H1 (cell line): ENCODE measurements around the gene ZNF541. TPM values are rescaled to one million over a fixed set of nuclear protein-coding genes. Genes with fewer than 3 reads are reported as not detected.
A peak's percentile ranks its signal among the peaks of the same experiment; 100 is the strongest.
"Not testable (repeated sequence)": the region's sequence is repeated elsewhere in the genome, so short reads cannot be mapped to it uniquely, and the experiment has no call there.

Source experiments
- CTCF ChIA-PET: fragments of 300-600 bp; sonication (Branson Sonifier 250); formaldehyde crosslinking; loops from one replicate; lab custom pipeline; 2021; ENCODE audit not compliant: partially characterized antibody; lab: Charles Lee
- POLR2A ChIA-PET: fragments of 300-600 bp; sonication (Branson Sonifier 250); formaldehyde crosslinking; loops from one replicate; lab custom pipeline; 2021; ENCODE audit warnings: inconsistent platforms; ENCODE audit not compliant: partially characterized antibody; lab: Charles Lee
- DNase-seq, 2 experiments: peaks; one replicate each; pipeline versions ENCODE4 v3.0.0 to v3.0.0-alpha.2; 2010 to 2022; ENCODE audit warnings: low spot score in 2 of 2, low read depth in 1 of 2, mixed read lengths in 1 of 2
- FAIRE-seq: peaks from 2 replicates; lab custom pipeline; 2011; peaks lifted over from hg19 to GRCh38; lab: Jason Lieb, UNC
- H2AFZ ChIP-seq: 2 replicates; pipeline ENCODE4 v1.8.1; 2012; ENCODE audit warnings: low read length, inconsistent platforms
- H2AK5ac ChIP-seq: 2 replicates; pipeline ENCODE4 v1.6.1; 2013; ENCODE audit warnings: low read depth, low read length
- H2BK120ac ChIP-seq: replicated peaks from 2 replicates; pipeline ENCODE3; 2013; ENCODE audit warnings: low read depth, low read length, inconsistent platforms
- H2BK12ac ChIP-seq: 2 replicates; pipeline ENCODE4 v1.6.1; 2013; ENCODE audit warnings: low read depth, low read length
- H2BK15ac ChIP-seq: 2 replicates; pipeline ENCODE4 v1.6.1; 2013; ENCODE audit warnings: low read length
- H2BK20ac ChIP-seq: 2 replicates; pipeline ENCODE4 v1.6.1; 2013; ENCODE audit warnings: low read length
- H2BK5ac ChIP-seq: 2 replicates; pipeline ENCODE4 v1.6.1; 2013; ENCODE audit warnings: low read depth, low read length
- H3K14ac ChIP-seq: 2 replicates; pipeline ENCODE4 v1.6.1; 2013; ENCODE audit warnings: inconsistent platforms; ENCODE audit not compliant: insufficient read length
- H3K18ac ChIP-seq: 2 replicates; pipeline ENCODE4 v1.6.1; 2013; ENCODE audit warnings: low read length; ENCODE audit errors: extremely low read depth
- H3K23ac ChIP-seq: 2 replicates; pipeline ENCODE4 v1.6.1; 2013; ENCODE audit warnings: inconsistent platforms; ENCODE audit not compliant: insufficient read length
- H3K23me2 ChIP-seq: 2 replicates; pipeline ENCODE4 v1.6.1; 2013; ENCODE audit warnings: low read depth, low read length
- H3K27ac ChIP-seq: 2 replicates; pipeline ENCODE4 v1.6.1; 2011; ENCODE audit warnings: low read depth, low read length, inconsistent platforms
- H3K27me3 ChIP-seq, 4 experiments: replicated peaks in 1 of 4; 1 replicate in 1 of 4; 2 replicates in 3 of 4; pipeline versions ENCODE4 v1.6.1 to v1.8.1; 2011 to 2013; ENCODE audit warnings: low read length in 3 of 4, mild to moderate bottlenecking in 3 of 4, inconsistent platforms in 2 of 4, mixed read lengths in 2 of 4, moderate library complexity in 1 of 4; ENCODE audit not compliant: control insufficient read depth in 3 of 4, insufficient read depth in 3 of 4; ENCODE audit errors: extremely low read depth in 1 of 4
- H3K36me3 ChIP-seq, 4 experiments: 2 replicates each; pipeline versions ENCODE4 v1.6.1 to v1.8.1; 2011 to 2013; ENCODE audit warnings: mild to moderate bottlenecking in 4 of 4, low read length in 3 of 4, moderate library complexity in 2 of 4, control low read depth in 1 of 4, inconsistent platforms in 1 of 4; ENCODE audit not compliant: insufficient read depth in 4 of 4, control insufficient read depth in 2 of 4
- H3K4ac ChIP-seq: replicated peaks from 2 replicates; pipeline ENCODE3; 2013; ENCODE audit warnings: low read length, low read depth, mixed read lengths, inconsistent platforms; ENCODE audit not compliant: insufficient read length
- H3K4me1 ChIP-seq, 4 experiments: replicated peaks in 1 of 4; 1 replicate in 1 of 4; 2 replicates in 3 of 4; pipeline versions ENCODE4 v1.6.1 to v1.8.1; 2011 to 2013; ENCODE audit warnings: low read length in 3 of 4, inconsistent platforms in 2 of 4, mixed read lengths in 1 of 4; ENCODE audit not compliant: insufficient read depth in 4 of 4, control insufficient read depth in 3 of 4
- H3K4me2 ChIP-seq, 2 experiments: 2 replicates each; pipeline versions ENCODE4 v1.6.1 to v1.8.1; 2011 to 2013; ENCODE audit warnings: low read depth in 2 of 2, low read length in 2 of 2, control low read depth in 1 of 2, inconsistent platforms in 1 of 2, mild to moderate bottlenecking in 1 of 2; ENCODE audit not compliant: insufficient read depth in 1 of 2
- H3K4me3 ChIP-seq, 4 experiments: fragments of 200-600, 300-600 bp in 1 of 4; sonication (generic), shearing (Covaris generic), sonication (Bioruptor Twin) in 1 of 4; 2 replicates each; pipeline versions ENCODE4 v1.5.1 to v1.8.1; 2011 to 2016; ENCODE audit warnings: low read length in 4 of 4, low read depth in 3 of 4, control low read depth in 2 of 4, inconsistent platforms in 2 of 4, mild to moderate bottlenecking in 2 of 4, mixed read lengths in 1 of 4, moderate library complexity in 1 of 4; ENCODE audit not compliant: insufficient read depth in 2 of 4; ENCODE audit errors: extremely low read depth in 1 of 4
- H3K56ac ChIP-seq: replicated peaks from 2 replicates; pipeline ENCODE3; 2013; ENCODE audit warnings: low read depth, mild to moderate bottlenecking, mixed read lengths, low read length, inconsistent platforms; ENCODE audit not compliant: insufficient read length
- H3K79me1 ChIP-seq: 2 replicates; pipeline ENCODE4 v1.6.1; 2013; ENCODE audit warnings: low read depth, low read length, control low read depth
- H3K79me2 ChIP-seq, 2 experiments: 2 replicates each; pipeline versions ENCODE4 v1.6.1 to v1.8.1; 2012 to 2013; ENCODE audit warnings: low read length in 2 of 2, mild to moderate bottlenecking in 2 of 2, inconsistent platforms in 1 of 2; ENCODE audit not compliant: insufficient read depth in 2 of 2, control insufficient read depth in 1 of 2
- H3K9ac ChIP-seq, 4 experiments: replicated peaks in 1 of 4; 1 replicate in 1 of 4; 2 replicates in 3 of 4; pipeline versions ENCODE4 v1.6.1 to v1.8.1; 2011 to 2013; ENCODE audit warnings: low read depth in 3 of 4, low read length in 3 of 4, control low read depth in 2 of 4, mild to moderate bottlenecking in 2 of 4, moderate library complexity in 2 of 4, inconsistent platforms in 1 of 4; ENCODE audit errors: extremely low read depth in 1 of 4
- H3K9me3 ChIP-seq, 2 experiments: 2 replicates each; pipeline versions ENCODE4 v1.6.1 to v1.8.1; 2012 to 2013; ENCODE audit warnings: mild to moderate bottlenecking in 2 of 2, moderate library complexity in 2 of 2, control low read depth in 1 of 2, inconsistent platforms in 1 of 2, low read depth in 1 of 2, low read length in 1 of 2, mixed read lengths in 1 of 2; ENCODE audit not compliant: insufficient read depth in 2 of 2
- H4K20me1 ChIP-seq, 2 experiments: replicated peaks in 1 of 2; 2 replicates each; pipeline versions ENCODE3 to v1.8.1; 2011 to 2013; ENCODE audit warnings: inconsistent platforms in 2 of 2, low read length in 2 of 2, mild to moderate bottlenecking in 1 of 2; ENCODE audit not compliant: insufficient read depth in 2 of 2, control insufficient read depth in 1 of 2
- H4K5ac ChIP-seq: 2 replicates; pipeline ENCODE4 v1.6.1; 2013; ENCODE audit warnings: low read length, low read depth, mixed read lengths, inconsistent platforms; ENCODE audit not compliant: insufficient read length
- H4K8ac ChIP-seq: 2 replicates; pipeline ENCODE4 v1.8.0; 2013; ENCODE audit warnings: mild to moderate bottlenecking, moderate library complexity, low read length, inconsistent platforms; ENCODE audit not compliant: insufficient read depth; ENCODE audit errors: extremely low read depth
- H4K91ac ChIP-seq: replicated peaks from 2 replicates; pipeline ENCODE3; 2013; ENCODE audit warnings: low read length, mixed read lengths, inconsistent platforms; ENCODE audit not compliant: insufficient read length
- WGBS, 2 experiments: shearing (Covaris generic) in 1 of 2; methylation state at CpG; one replicate each; pipeline versions ENCODE4 v1.1.6 to v1.1.7; 2013 to 2015; ENCODE audit warnings: low lambda C conversion rate in 2 of 2, mixed read lengths in 2 of 2, inconsistent platforms in 1 of 2, low coverage in 1 of 2, missing lambda C conversion rate in 1 of 2; ENCODE audit not compliant: insufficient replicate concordance in 2 of 2, insufficient coverage in 1 of 2, insufficient read length in 1 of 2; ENCODE audit errors: extremely low coverage in 1 of 2, missing lambda C conversion rate in 1 of 2; 5-methylcytosine and 5-hydroxymethylcytosine counted together
- polyA plus RNA-seq, 7 experiments: library from polyadenylated mRNA; depleted of rRNA in 3 of 7; stranded (reverse) in 5 of 7; unstranded in 2 of 7; fragments of >200 nt in 5 of 7; fragments of 200-250 nt in 2 of 7; gene quantifications; 1 replicate in 5 of 7; 2 replicates in 1 of 7; 4 replicates in 1 of 7; pipeline versions ENCODE4 v1.2.1 to v1.2.3, GENCODE V29; 2011 to 2013; ENCODE audit warnings: missing spikeins in 2 of 7, mixed read lengths in 2 of 7
- total RNA-seq: library from RNA; stranded (reverse); fragmentation: NEBNext Ultra II Directional; extraction: Animal tissue kit (Norgen Biotek cat#: 25700); gene quantifications from 2 replicates; pipeline ENCODE4 v1.2.1, GENCODE V29; 2021

Gene ZNF541
- total and polyA plus RNA-seq, 2 of the 8 experiments (the other 6 are each of a cell fraction or from before 2014, with no cell fraction given) = 0.05 TPM; not detected in 1

- not testable (repeated sequence) for H3K27me3 ChIP-seq, H2BK5ac ChIP-seq, H2BK20ac ChIP-seq, H3K79me1 ChIP-seq, H3K4me1 ChIP-seq, H2AFZ ChIP-seq, H3K56ac ChIP-seq, H3K4me3 ChIP-seq, H4K20me1 ChIP-seq, H4K91ac ChIP-seq, H3K4ac ChIP-seq, H3K79me2 ChIP-seq, H3K18ac ChIP-seq, H3K14ac ChIP-seq, H2BK15ac ChIP-seq, H3K9me3 ChIP-seq, H3K36me3 ChIP-seq, H3K9ac ChIP-seq, H3K27ac ChIP-seq, FAIRE-seq, H2BK120ac ChIP-seq, DNase-seq, H3K23me2 ChIP-seq, H3K23ac ChIP-seq, H4K5ac ChIP-seq, H2AK5ac ChIP-seq, H3K4me2 ChIP-seq, H4K8ac ChIP-seq
- WGBS, 2 experiments = 82% methylated on average over 1 of the region's 1 CpG; no CpG with 5 or more reads in 1 of the 2 experiments
- POLR2A ChIA-PET = interaction anchor here (0.7 to 2.2 kb wide), 2 partner anchors 10 to 11 kb away, joined by 4 to 7 read pairs; no protein-coding TSS in a partner anchor
- peak overlapping the region; percentile 80; the same call in 1 of the 2 replicates for H2BK12ac ChIP-seq
- CTCF ChIA-PET = interaction anchor here (0.7 to 1.4 kb wide), 5 partner anchors 22 to 68 kb away, joined by 3 to 6 read pairs (median 3); no protein-coding TSS in a partner anchor
Measured at GRCh38 chr19:47583161-47583560, 10.2 kb upstream of the ZNF541 start.
